Stimulated activated CD8-positive, alpha-beta memory T cell treated with anti-CD3 and anti-CD28 coated beads, Interleukin-12 subunit alpha, Interleukin-12 subunit beta, amount 100 ng/mL, for 1 hour (primary cell): ENCODE data around the gene LRRC4C.
"Not testable (repeated sequence)": the region's sequence is repeated elsewhere in the genome, so short reads cannot be mapped to it uniquely, and the experiment has no call there.

Source experiments
- DNase-seq: peaks from one replicate; pipeline ENCODE4 v3.0.0-alpha.2; 2020; ENCODE audit warnings: low read depth

Gene LRRC4C

GRCh38 chr11:40168414-40168813 is 1291.0 kb downstream of the LRRC4C start:
- DNase-seq = no peak

DNA sequence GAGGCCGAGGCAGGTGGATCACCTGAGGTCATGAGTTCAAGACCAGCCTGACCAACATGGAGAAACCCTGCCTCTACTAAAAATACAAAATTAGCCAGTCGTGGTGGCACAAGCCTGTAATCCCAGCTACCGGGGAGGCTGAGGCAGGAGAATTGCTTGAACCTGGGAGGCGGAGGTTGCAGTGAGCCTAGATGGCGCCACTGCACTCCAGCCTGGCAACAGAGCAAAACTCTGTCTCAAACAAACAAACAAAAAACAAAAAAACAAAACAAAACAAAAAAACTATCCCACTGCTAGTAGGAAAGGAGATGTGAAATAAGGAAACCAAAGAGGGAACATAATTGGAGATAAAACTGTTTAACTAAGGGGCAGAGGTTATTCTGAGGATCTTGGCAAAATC is 1291.6 kb downstream of the LRRC4C start:
- DNase-seq = not testable (repeated sequence)

DNA sequence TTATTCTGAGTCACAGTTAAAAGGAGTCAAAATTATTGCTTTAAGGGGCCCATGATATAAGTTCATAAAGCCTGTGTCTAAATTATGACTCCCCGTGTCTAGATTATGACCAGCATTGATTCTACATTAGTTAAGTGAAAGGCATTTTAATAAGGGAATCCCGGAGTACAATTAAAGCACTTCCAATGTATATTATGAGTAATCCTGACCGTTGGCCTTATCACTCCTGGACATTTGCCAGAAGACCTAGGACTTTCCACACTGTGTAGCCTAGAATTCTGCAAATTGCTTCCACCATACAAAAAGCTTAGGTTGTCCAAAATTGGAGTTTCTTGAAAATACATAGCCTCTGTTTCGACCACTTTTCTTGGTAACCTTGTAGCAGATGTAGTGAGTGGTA is 1292.6 kb downstream of the LRRC4C start:
- no peak for DNase-seq

GRCh38 chr11:40162901-40163883 is 1296.3 kb downstream of the LRRC4C start:
- no peak for DNase-seq

GRCh38 chr11:40161854-40162410 is 1297.5 kb downstream of the LRRC4C start:
- DNase-seq = no peak

- DNase-seq = no peak
These were observed 1299.0 kb downstream of the LRRC4C start for GRCh38 chr11:40160418-40160817.

DNA sequence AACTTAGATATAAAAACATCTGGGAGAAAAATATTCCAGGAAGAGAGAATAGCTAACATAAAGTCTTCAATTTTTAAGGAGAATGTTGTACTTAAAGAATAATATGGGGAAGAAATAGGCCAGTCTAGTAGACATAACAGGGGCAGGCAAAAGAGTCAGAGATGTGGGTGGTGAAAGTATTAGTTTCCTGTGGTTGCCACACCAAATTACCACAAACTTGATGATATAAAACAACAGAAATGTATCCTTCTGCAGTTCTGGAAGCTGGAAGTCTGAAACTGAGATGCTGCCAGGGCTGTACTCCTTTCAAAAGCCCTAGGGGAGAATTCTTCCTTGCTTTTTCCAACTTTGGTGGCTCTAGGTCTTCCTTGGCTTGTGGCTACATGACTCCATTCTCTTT is 1309.7 kb downstream of the LRRC4C start:
- DNase-seq = no peak

- no peak for DNase-seq
These were observed 1318.9 kb downstream of the LRRC4C start for GRCh38 chr11:40140560-40140959.

- DNase-seq = no peak
These were observed 1319.9 kb downstream of the LRRC4C start for GRCh38 chr11:40139536-40139935.

GRCh38 chr11:40139066-40139465 is 1320.4 kb downstream of the LRRC4C start:
- no peak for DNase-seq

DNA sequence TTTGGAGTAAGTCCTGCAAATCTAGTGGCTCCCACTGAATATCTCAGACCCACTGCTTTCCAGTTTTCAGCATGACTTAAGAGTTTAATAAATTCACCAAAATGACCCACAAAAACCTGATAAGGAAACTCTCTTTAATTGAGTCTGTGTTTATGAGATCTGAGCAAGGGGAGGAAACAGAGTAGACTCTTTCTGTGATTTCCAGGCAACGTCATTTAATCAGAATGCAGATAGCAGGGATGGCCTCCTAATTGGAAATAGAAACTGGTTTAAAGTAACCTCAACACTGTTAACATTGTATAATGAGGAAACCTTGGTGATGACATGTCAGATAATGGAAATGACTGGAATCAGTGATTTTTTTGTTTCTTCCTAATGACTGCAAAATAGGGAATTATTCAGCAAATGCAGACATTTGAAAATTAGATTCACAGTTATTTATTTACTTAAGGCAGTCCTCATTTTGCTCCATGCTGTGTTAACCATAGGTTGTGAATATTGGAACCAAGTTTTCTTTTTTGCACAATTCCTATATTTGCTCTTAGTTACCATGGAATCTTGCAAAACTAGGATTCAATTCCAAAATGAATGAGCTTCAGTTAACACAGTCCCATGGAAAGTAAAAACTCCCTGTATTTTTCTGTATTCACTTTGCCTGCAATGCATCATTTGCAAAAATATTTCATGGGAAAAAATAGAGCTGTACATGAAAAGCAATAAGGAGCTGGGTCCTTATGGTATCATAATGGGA is 1324.5 kb downstream of the LRRC4C start:
- DNase-seq = no peak

GRCh38 chr11:40133498-40133897 is 1326.0 kb downstream of the LRRC4C start:
- no peak for DNase-seq

GRCh38 chr11:40132912-40133311 is 1326.5 kb downstream of the LRRC4C start:
- DNase-seq = no peak

DNA sequence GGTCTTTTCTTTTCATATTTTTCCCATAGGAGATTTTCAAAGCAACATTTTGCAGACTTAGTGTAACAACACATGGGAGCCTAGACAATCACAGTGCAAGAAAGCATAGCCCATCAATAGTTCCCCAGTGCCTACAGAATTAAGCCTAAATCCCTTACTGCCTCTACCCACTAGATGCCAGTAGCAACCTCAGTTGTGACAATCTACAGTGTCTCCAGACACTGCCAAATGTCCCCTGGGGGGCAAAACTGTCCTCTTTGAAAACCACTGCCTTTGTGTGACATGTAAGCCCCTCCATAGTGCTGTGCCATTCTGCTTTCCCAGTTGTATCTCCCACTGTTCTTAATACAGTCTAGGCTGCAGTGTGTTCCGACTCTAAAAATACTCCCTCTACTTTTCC is 1329.0 kb downstream of the LRRC4C start:
- DNase-seq = no peak

GRCh38 chr11:40129266-40129665 is 1330.2 kb downstream of the LRRC4C start:
- DNase-seq = no peak

DNA sequence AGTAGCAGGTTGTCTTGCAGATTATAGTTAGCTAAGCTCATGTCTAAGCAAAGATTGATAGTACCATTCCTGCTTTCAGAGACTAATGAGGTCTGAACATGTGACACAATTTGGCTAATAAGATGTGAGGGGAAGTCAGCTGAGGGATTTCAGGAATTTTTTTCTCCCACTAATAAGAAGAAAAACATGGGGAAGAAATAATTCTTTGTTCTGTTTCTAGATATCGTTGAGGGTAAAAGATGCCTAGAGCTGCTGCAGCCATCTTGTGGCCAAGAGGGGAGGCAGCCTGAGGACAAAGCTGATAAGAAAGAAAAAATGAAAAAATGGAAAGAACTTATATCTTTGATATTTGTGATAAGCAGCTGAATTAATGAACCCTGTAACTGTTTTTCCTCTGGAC is 1334.4 kb downstream of the LRRC4C start:
- DNase-seq = no peak

DNA sequence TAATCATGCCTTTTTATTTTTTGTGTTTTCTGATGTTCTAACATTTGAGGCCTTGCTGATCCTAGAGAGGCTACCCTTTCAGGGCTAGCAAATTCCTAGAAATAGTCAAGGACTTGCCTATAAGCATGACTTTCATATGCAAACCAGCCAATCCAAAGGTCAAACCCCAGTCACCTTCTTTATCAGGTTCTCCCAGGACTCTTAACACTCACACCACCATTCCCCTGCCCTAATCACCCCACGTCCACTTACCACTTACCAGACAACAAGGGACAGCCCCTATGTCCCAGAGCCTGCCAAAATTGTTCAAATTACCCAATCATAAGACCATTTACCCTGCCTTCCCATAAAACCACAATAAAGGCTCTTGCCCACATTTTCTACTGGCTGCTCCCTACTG is 1339.8 kb downstream of the LRRC4C start:
- DNase-seq = no peak

GRCh38 chr11:40118780-40119179 is 1340.7 kb downstream of the LRRC4C start:
- no peak for DNase-seq

DNA sequence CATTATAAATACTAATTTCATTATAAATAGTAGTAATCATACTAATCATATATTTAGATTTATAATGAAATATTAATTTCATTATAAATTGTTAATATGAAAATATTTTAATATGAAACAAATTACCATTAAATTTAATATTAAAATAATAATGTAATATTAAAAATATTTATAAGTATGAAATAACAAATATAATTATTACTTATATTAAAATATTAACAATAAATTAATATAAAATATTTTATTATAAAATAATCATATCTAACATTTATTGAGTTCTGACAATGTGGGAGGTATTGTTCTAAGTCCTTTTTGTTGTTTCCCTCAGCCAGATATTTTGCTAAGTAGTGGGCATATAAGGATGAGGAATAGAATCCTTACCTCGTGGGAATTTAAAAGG is 1341.4 kb downstream of the LRRC4C start:
- no peak for DNase-seq

GRCh38 chr11:40104941-40105550 is 1354.4 kb downstream of the LRRC4C start:
- DNase-seq = no peak

DNA sequence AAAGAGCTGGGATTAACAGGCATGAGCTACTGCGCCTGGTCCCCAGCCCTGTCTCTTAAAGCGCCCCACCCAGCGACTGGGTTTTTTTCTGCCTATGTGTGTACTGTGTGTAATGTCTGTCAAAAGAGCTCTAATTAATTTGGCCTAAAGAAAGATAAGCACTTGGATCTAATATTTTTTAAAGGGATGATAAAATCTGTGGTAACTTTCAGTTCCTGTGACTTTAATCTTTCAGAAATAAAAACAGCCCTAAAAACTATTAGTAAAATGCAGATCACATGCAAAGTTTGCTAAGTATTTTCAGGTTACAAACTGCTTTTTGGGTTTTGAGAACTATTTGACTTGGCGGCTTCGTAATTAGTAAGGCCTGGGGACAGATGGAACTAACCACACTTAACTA is 1358.7 kb downstream of the LRRC4C start:
- no peak for DNase-seq

DNA sequence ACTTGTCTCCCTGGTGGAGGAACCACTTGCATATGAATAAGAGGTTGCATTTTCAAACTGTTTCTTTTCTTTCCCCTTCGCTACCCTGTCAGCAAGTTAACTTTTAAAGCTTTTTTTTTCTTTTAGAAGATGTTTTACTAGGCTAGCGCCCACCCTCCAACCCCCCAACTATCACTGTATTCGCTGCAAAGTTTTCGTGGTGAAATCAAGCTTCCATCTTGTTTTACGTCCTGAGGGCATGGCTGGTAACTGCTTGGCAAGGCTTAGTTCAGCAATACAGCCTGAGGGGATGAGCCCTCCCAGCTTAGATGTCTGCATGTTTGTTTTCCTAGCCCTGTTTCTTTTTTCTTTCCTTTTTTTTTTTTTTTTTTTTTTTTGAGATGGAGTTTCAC is 1359.3 kb downstream of the LRRC4C start:
- DNase-seq = no peak
